Caco-2 (cell line): ENCODE data around the gene KLHL40. TPM values are rescaled to one million over a fixed set of nuclear protein-coding genes. Genes with fewer than 3 reads are reported as not detected.

Experiments
- BruUV-seq: library from RNA; stranded (reverse); fragments of 400-500 nt; replicated peaks from 2 replicates; lab custom pipeline; 2021; lab: Mats Ljungman, UMichigan
- CTCF ChIA-PET: fragments of 300-600 bp; sonication (Branson Sonifier 250); formaldehyde crosslinking; loops from one replicate; lab custom pipeline; 2022; ENCODE audit warnings: antibody characterized with exemption; lab: Charles Lee
- POLR2A ChIA-PET: fragments of 300-600 bp; sonication (Branson Sonifier 250); formaldehyde crosslinking; loops from one replicate; lab custom pipeline; 2022; ENCODE audit warnings: antibody characterized with exemption; lab: Charles Lee
- DNase-seq, 2 experiments: peaks; one replicate each; pipeline versions ENCODE4 v3.0.0 to v3.0.0-alpha.2; 2020 to 2022
- H3K27me3 ChIP-seq: replicated peaks from 2 replicates; pipeline ENCODE4 v1.6.0; 2011; ENCODE audit warnings: low read length; ENCODE audit not compliant: control insufficient read depth, insufficient read depth
- H3K36me3 ChIP-seq: 2 replicates; pipeline ENCODE4 v1.5.1; 2011; ENCODE audit warnings: low read length; ENCODE audit not compliant: control insufficient read depth, insufficient read depth
- H3K4me1 ChIP-seq: fragments of 250-450 bp; sonication (Bioruptor Pico); 2 replicates; pipeline ENCODE4 v1.5.1; 2020; ENCODE audit warnings: mild to moderate bottlenecking
- H3K4me3 ChIP-seq: 2 replicates; pipeline ENCODE4 v1.5.1; 2011; ENCODE audit warnings: low read depth, mild to moderate bottlenecking, control low read depth, low read length
- H3K9me3 ChIP-seq: fragments of 250-450 bp; sonication (Bioruptor Pico); 2 replicates; pipeline ENCODE4 v1.5.1; 2020; ENCODE audit warnings: mild to moderate bottlenecking, moderate library complexity
- H3K27ac Mint-ChIP-seq: one replicate; pipeline ENCODE4 v1.8.0; 2022; ENCODE audit warnings: mixed read lengths; ENCODE audit not compliant: unreplicated experiment
- H3K27me3 Mint-ChIP-seq: one replicate; pipeline ENCODE4 v1.8.0; 2022; ENCODE audit warnings: mixed read lengths; ENCODE audit not compliant: insufficient read depth, unreplicated experiment
- H3K36me3 Mint-ChIP-seq: one replicate; pipeline ENCODE4 v1.8.0; 2022; ENCODE audit warnings: mild to moderate bottlenecking, mixed read lengths; ENCODE audit not compliant: insufficient read depth, unreplicated experiment
- H3K4me1 Mint-ChIP-seq: one replicate; pipeline ENCODE4 v1.8.0; 2022; ENCODE audit warnings: low read depth, mixed read lengths; ENCODE audit not compliant: unreplicated experiment
- H3K4me3 Mint-ChIP-seq: one replicate; pipeline ENCODE4 v1.8.0; 2022; ENCODE audit warnings: mild to moderate bottlenecking, moderate library complexity, mixed read lengths; ENCODE audit not compliant: unreplicated experiment
- H3K9me3 Mint-ChIP-seq: one replicate; pipeline ENCODE4 v1.8.0; 2022; ENCODE audit warnings: mixed read lengths; ENCODE audit not compliant: unreplicated experiment
- CTCF ChIP-seq, 2 experiments: fragments of 200-600 bp in 1 of 2; IDR thresholded peaks; 1 replicate in 1 of 2; 2 replicates in 1 of 2; pipeline versions ENCODE4 v1.5.1 to v1.8.0; 2011 to 2022; ENCODE audit warnings: antibody characterized with exemption in 1 of 2, control low read depth in 1 of 2, inconsistent platforms in 1 of 2, low read depth in 1 of 2, low read length in 1 of 2, mild to moderate bottlenecking in 1 of 2, moderate library complexity in 1 of 2; ENCODE audit not compliant: insufficient read depth in 1 of 2, severe bottlenecking in 1 of 2, unreplicated experiment in 1 of 2
- intact Hi-C: fragments of 100-400 bp; cut with micrococcal nuclease; formaldehyde crosslinking; loops from one replicate; pipeline ENCODE4 v1.10.0; 2022; ENCODE audit not compliant: unreplicated experiment
- total RNA-seq: library from RNA; stranded (reverse); gene quantifications from 2 replicates; pipeline ENCODE4 v1.2.3, GENCODE V29; 2022

Gene KLHL40
- total RNA-seq, 1 experiment from 2014 or later, result not detected

- no peaks in the 10 kb centered on the region for H3K27me3 ChIP-seq
- TF ChIP-seq CTCF (IDR thresholded peaks at IDR 0.05; ENCODE audit: insufficient read depth in 1 of 2, low read depth in 1 of 2, low read length in 1 of 2, severe bottlenecking in 1 of 2, unreplicated experiment in 1 of 2), result no peak
- no peaks in the 10 kb centered on the region for H3K4me1 ChIP-seq
- POLR2A ChIA-PET, result no interaction called here
- H3K27ac Mint-ChIP-seq, result no peak overlapping the region
- CTCF ChIA-PET, result interaction anchor here (1.1 kb wide), 1 partner anchor 80 kb away, joined by 3 read pairs; no protein-coding TSS in a partner anchor
- H3K4me3 Mint-ChIP-seq, result no peak overlapping the region
- no peak overlapping the region for H3K4me3 ChIP-seq
- BruUV-seq, result no TSS peak
- no peaks in the 10 kb centered on the region for H3K4me1 Mint-ChIP-seq
- peaks cover 10% of the 10 kb centered on the region for H3K36me3 Mint-ChIP-seq
- H3K27me3 Mint-ChIP-seq, result no peaks in the 10 kb centered on the region
- H3K9me3 Mint-ChIP-seq, result no peaks in the 10 kb centered on the region
- intact Hi-C loops, result no loop called here
- DNase-seq, result no peak
- H3K9me3 ChIP-seq, result no peaks in the 10 kb centered on the region
- no peaks in the 10 kb centered on the region for H3K36me3 ChIP-seq
Observed at GRCh38 chr3:42663581-42664437, 21.5 kb upstream of the KLHL40 start.

- no peak for DNase-seq
- Mint-ChIP-seq H3K4me3 (no peak overlapping the region), H3K27me3 (no peaks in the 10 kb centered on the region), H3K4me1 (no peaks in the 10 kb centered on the region), H3K36me3 (peaks cover 10% of the 10 kb centered on the region), H3K9me3 (no peaks in the 10 kb centered on the region), H3K27ac (no peak overlapping the region)
- Histone ChIP-seq H3K4me3 (no peak overlapping the region), H3K4me1 (no peaks in the 10 kb centered on the region), H3K36me3 (no peaks in the 10 kb centered on the region), H3K9me3 (no peaks in the 10 kb centered on the region), H3K27me3 (no peaks in the 10 kb centered on the region)
- no TSS peak for BruUV-seq
- ChIA-PET CTCF (no interaction called here), POLR2A (no interaction called here)
- intact Hi-C loops, result no loop called here
- no peak for TF ChIP-seq CTCF (IDR thresholded peaks at IDR 0.05; ENCODE audit: insufficient read depth in 1 of 2, low read depth in 1 of 2, low read length in 1 of 2, severe bottlenecking in 1 of 2, unreplicated experiment in 1 of 2)
Observed at GRCh38 chr3:42664438-42664803, 20.9 kb upstream of the KLHL40 start.

DNA sequence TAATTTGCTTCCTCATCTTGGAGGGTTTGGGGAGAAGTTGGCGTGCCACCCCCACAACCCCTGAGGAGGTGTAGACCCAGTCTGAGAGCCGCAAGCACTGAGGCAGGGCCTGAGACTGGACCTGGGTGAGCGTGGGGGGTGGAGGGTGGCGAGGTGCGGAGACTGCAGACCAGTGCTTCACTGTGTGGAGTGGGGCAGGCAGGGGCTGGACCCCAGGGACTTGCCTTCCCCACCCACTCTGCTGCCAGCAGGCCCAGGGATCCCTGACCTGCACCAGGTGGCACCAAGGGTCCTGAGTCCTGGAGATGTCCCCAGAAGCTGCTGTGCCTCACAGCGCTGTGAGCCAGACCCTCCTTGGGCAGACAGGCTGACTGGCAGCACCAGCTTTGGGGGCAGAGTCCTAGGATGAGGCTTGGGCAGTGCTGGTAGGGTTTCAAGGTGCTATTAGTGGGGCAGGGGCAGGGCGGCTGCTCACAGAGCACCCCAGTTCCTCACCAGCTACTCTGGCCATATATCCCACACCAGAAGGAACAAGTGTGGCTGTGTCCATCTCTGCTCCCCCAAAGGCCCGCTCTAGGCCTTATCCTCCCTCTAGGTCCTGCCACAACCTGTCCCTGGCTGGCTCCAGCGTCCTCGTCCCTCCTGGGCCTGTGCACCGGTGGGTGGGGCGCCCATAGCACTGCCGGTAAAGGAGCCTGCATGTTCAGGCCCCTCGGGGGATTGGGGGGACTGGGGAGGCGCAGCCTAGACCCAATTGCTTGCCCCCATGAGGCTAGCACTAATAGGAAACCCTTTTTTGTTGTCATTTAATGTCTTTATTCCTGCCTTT, 20.1 kb upstream of the KLHL40 start:
- H3K4me1 Mint-ChIP-seq, result no peaks in the 10 kb centered on the region
- H3K4me1 ChIP-seq, result no peaks in the 10 kb centered on the region
- ChIA-PET CTCF (interaction anchor here (0.7 kb wide), 1 partner anchor 164 kb away, joined by 3 read pairs; no protein-coding TSS in a partner anchor), POLR2A (interaction anchor here (0.6 to 0.7 kb wide), 2 partner anchors 14 to 70 kb away, joined by 3 to 4 read pairs; no protein-coding TSS in a partner anchor)
- no peaks in the 10 kb centered on the region for H3K27me3 ChIP-seq
- no peak for DNase-seq
- H3K36me3 Mint-ChIP-seq, result peaks cover 10% of the 10 kb centered on the region
- TF ChIP-seq CTCF (IDR thresholded peaks at IDR 0.05; ENCODE audit: insufficient read depth in 1 of 2, low read depth in 1 of 2, low read length in 1 of 2, severe bottlenecking in 1 of 2, unreplicated experiment in 1 of 2), result no peak
- no TSS peak for BruUV-seq
- H3K36me3 ChIP-seq, result no peaks in the 10 kb centered on the region
- no peaks in the 10 kb centered on the region for H3K27me3 Mint-ChIP-seq
- H3K9me3 ChIP-seq, result no peaks in the 10 kb centered on the region
- intact Hi-C loops, result no loop called here
- no peak overlapping the region for H3K4me3 ChIP-seq
- no peak overlapping the region for H3K4me3 Mint-ChIP-seq
- H3K9me3 Mint-ChIP-seq, result no peaks in the 10 kb centered on the region
- no peak overlapping the region for H3K27ac Mint-ChIP-seq
